ENCODE measurements around the gene GTF2H2C_2.
"Not testable (repeated sequence)": the region's sequence is repeated elsewhere in the genome, so short reads cannot be mapped to it uniquely, and the experiment has no call there.

GTF2H2C_2 gene

GRCh38 chr5:70415117-70415516 lies at the start of gene GTF2H2C_2:
Gene GTF2H2C_2, plus strand, starts transcription at chr5:70415368.
- not testable (repeated sequence) for DNase-seq

- DNase-seq: not testable (repeated sequence)
Measured at GRCh38 chr5:70400984-70401686, 14.0 kb upstream of the GTF2H2C_2 start.

GRCh38 chr5:70421322-70421721 lies 6.2 kb downstream of the GTF2H2C_2 start:
- not testable (repeated sequence) for DNase-seq

- not testable (repeated sequence) for DNase-seq
Measured at GRCh38 chr5:70423215-70423614, 8.0 kb downstream of the GTF2H2C_2 start.

GRCh38 chr5:70438518-70438917 lies 23.4 kb downstream of the GTF2H2C_2 start:
- DNase-seq: not testable (repeated sequence)

- DNase-seq: not testable (repeated sequence)
Measured at GRCh38 chr5:70449565-70449964, 34.4 kb downstream of the GTF2H2C_2 start.

- DNase-seq: not testable (repeated sequence)
Measured at GRCh38 chr5:70451249-70451984, 36.2 kb downstream of the GTF2H2C_2 start.

GRCh38 chr5:70457093-70457492 lies 41.9 kb downstream of the GTF2H2C_2 start:
- not testable (repeated sequence) for DNase-seq

GRCh38 chr5:70459188-70459587 lies 44.0 kb downstream of the GTF2H2C_2 start:
- not testable (repeated sequence) for DNase-seq

- not testable (repeated sequence) for DNase-seq
Measured at GRCh38 chr5:70461984-70462383, 46.8 kb downstream of the GTF2H2C_2 start.

GRCh38 chr5:70464019-70464637 lies 49.0 kb downstream of the GTF2H2C_2 start:
- DNase-seq: not testable (repeated sequence)

- DNase-seq: not testable (repeated sequence)
Measured at GRCh38 chr5:70469926-70470509, 54.9 kb downstream of the GTF2H2C_2 start.
